Peyer's patch (tissue), 4 donors: Measurements from ENCODE around the gene HACD2.

ENCODE experiments used
- POLR2A ChIP-seq, 2 donors: fragments of 450-650 bp; IDR thresholded peaks; one replicate each; pipeline ENCODE4 v1.5.1; 2017; ENCODE audit warnings: antibody characterized with exemption in 2 of 2, mild to moderate bottlenecking in 2 of 2, moderate library complexity in 2 of 2
- TF ChIP-seq, protein P1 (sequence below), 6 experiments: fragments of 450-650 bp in 4 of 6; fragments of 200-600 bp in 2 of 6; sonication (generic) in 1 of 6; IDR thresholded peaks; one replicate each; pipeline ENCODE4 v1.5.1; 2017 to 2019; ENCODE audit warnings: antibody characterized with exemption in 6 of 6, mild to moderate bottlenecking in 3 of 6, moderate library complexity in 1 of 6

GRCh38 chr3:123447416-123447748, 137.5 kb downstream of the HACD2 start:
- TF ChIP-seq, protein P1, sequence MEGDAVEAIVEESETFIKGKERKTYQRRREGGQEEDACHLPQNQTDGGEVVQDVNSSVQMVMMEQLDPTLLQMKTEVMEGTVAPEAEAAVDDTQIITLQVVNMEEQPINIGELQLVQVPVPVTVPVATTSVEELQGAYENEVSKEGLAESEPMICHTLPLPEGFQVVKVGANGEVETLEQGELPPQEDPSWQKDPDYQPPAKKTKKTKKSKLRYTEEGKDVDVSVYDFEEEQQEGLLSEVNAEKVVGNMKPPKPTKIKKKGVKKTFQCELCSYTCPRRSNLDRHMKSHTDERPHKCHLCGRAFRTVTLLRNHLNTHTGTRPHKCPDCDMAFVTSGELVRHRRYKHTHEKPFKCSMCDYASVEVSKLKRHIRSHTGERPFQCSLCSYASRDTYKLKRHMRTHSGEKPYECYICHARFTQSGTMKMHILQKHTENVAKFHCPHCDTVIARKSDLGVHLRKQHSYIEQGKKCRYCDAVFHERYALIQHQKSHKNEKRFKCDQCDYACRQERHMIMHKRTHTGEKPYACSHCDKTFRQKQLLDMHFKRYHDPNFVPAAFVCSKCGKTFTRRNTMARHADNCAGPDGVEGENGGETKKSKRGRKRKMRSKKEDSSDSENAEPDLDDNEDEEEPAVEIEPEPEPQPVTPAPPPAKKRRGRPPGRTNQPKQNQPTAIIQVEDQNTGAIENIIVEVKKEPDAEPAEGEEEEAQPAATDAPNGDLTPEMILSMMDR (IDR thresholded peaks at IDR 0.05), result no peak
- no peak for TF ChIP-seq POLR2A (IDR thresholded peaks at IDR 0.05)
